Thoracic aorta (tissue), 2 donors: ENCODE measurements around the gene GGA3. TPM values are rescaled to one million over a fixed set of nuclear protein-coding genes. Genes with fewer than 3 reads are reported as not detected.

Experiments
- ATAC-seq: fragments of 150-250 bp; one replicate; pipeline ENCODE4 v1.8.0; 2017; ENCODE audit warnings: low read depth; ENCODE audit not compliant: insufficient number of reproducible peaks, low FRiP score
- DNase-seq: peaks from one replicate; pipeline ENCODE4 v3.0.0-alpha.2; 2020; ENCODE audit warnings: low spot score
- H3K27ac ChIP-seq, 2 donors: fragments of 200-600 bp; sonication (generic); 1 replicate in 1 of 2; 2 replicates in 1 of 2; pipeline ENCODE4 v1.5.1; 2016; ENCODE audit warnings: mild to moderate bottlenecking in 2 of 2, moderate library complexity in 2 of 2
- H3K27me3 ChIP-seq: fragments of 200-600 bp; sonication (generic); replicated peaks from 2 replicates; pipeline ENCODE4 v1.6.0; 2016; ENCODE audit warnings: mild to moderate bottlenecking; ENCODE audit not compliant: insufficient read depth
- H3K36me3 ChIP-seq: fragments of 200-600 bp; sonication (generic); one replicate; pipeline ENCODE4 v1.5.1; 2016
- H3K4me1 ChIP-seq, 2 donors: fragments of 200-600 bp; sonication (generic); 1 replicate in 1 of 2; 2 replicates in 1 of 2; pipeline versions ENCODE4 v1.5.1 to v1.6.0; 2016; ENCODE audit warnings: low read depth in 2 of 2, mild to moderate bottlenecking in 1 of 2; ENCODE audit not compliant: control insufficient read depth in 1 of 2
- H3K4me3 ChIP-seq: fragments of 200-600 bp; sonication (generic); 2 replicates; pipeline ENCODE4 v1.5.1; 2016; ENCODE audit warnings: mild to moderate bottlenecking
- H3K9me3 ChIP-seq: fragments of 200-600 bp; sonication (generic); 2 replicates; pipeline ENCODE4 v1.5.1; 2016
- total RNA-seq, 2 donors: library from RNA; depleted of rRNA; stranded (reverse); fragments of >200 nt; gene quantifications; one replicate each; pipeline versions ENCODE4 v1.1.0 to v1.2.3, GENCODE V29; 2016
- TF ChIP-seq, protein P1 (sequence below): fragments of 200-600 bp; sonication (generic); IDR thresholded peaks from one replicate; pipeline ENCODE4 v1.5.1; 2019; ENCODE audit warnings: antibody characterized with exemption

GGA3 gene
- total RNA-seq, 2 donors from 2014 or later: 33.3 to 41.9 TPM

DNA sequence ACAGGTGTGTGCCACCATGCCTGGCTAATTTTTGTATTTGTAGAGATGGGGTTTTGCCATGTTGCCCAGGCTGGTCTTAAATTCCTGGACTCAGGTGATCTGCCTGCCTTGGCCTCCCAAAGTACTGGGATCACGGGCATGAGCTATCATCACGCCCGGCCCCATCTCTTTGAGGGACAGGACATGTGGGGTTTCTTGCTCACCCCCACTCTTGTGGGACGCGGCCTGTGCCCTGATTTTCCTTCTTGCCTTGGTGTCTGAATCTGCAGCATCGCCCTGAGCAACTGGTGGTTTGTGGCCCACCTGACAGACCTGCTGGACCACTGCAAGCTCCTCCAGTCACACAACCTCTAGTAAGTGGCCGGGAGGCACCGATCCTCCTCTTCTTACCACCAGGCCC lies 30.3 kb downstream of the GGA3 start:
- Histone ChIP-seq H3K4me3 (no peak overlapping the region), H3K9me3 (no peaks in the 10 kb centered on the region), H3K27me3 (no peaks in the 10 kb centered on the region), H3K4me1 (no peaks in the 10 kb centered on the region), H3K27ac (no peak overlapping the region), H3K36me3 (peaks cover 56% of the 10 kb centered on the region)
- TF ChIP-seq, protein P1, sequence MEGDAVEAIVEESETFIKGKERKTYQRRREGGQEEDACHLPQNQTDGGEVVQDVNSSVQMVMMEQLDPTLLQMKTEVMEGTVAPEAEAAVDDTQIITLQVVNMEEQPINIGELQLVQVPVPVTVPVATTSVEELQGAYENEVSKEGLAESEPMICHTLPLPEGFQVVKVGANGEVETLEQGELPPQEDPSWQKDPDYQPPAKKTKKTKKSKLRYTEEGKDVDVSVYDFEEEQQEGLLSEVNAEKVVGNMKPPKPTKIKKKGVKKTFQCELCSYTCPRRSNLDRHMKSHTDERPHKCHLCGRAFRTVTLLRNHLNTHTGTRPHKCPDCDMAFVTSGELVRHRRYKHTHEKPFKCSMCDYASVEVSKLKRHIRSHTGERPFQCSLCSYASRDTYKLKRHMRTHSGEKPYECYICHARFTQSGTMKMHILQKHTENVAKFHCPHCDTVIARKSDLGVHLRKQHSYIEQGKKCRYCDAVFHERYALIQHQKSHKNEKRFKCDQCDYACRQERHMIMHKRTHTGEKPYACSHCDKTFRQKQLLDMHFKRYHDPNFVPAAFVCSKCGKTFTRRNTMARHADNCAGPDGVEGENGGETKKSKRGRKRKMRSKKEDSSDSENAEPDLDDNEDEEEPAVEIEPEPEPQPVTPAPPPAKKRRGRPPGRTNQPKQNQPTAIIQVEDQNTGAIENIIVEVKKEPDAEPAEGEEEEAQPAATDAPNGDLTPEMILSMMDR: no peak
- ATAC-seq: no peak
- no peak for DNase-seq

DNA sequence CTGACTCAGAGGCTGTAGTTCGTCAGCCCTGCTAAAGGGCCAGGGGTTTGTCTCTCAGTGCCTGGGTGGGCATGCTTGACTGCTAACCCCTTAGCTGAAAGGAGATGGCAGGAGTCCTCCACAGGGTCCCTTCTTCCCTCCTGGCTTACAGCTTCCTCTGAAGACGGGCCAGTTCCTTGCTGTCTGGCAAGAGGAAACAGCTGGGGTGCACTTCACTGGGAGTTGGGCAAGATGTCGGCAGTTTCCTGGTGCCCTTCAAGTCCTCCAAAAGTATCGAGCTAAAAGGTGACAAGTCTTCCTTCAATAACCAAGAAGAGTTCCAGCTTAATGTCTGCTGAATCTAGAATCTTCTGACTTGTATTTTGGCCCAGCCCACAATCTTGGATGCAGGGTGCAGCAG lies 32.6 kb downstream of the GGA3 start:
- no peaks in the 10 kb centered on the region for H3K4me1 ChIP-seq
- H3K27ac ChIP-seq: peak overlapping the region in 1 of 2 donors; percentile 34
- H3K9me3 ChIP-seq: no peaks in the 10 kb centered on the region
- ATAC-seq (no peak), DNase-seq (no peak)
- H3K27me3 ChIP-seq: no peaks in the 10 kb centered on the region
- H3K36me3 ChIP-seq: peaks cover 49% of the 10 kb centered on the region
- H3K4me3 ChIP-seq: no peak overlapping the region
- TF ChIP-seq, protein P1: no peak

DNA sequence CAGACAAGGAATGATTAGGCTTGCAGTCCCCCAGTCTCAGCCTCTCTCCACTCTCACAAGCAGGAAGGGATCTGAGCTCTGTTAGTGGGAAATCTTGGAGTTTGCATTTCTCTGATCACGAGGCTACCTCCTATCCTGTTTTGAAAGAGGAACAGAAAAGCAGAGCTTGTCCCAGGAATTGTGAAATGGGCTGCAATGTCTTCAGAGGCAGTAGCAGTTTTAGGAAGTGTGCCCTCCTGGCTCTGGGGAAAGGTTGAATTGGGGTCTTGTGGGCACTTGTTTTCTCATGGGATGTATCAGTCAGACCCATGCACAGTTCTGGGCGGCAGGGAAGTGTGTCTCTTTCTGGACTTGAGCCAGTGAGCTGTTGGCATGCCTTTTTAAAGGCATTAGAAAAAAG lies 33.1 kb downstream of the GGA3 start:
- TF ChIP-seq, protein P1: no peak
- DNase-seq (no peak), ATAC-seq (no peak)
- Histone ChIP-seq H3K4me3 (no peak overlapping the region), H3K4me1 (no peaks in the 10 kb centered on the region), H3K27ac (peak overlapping the region in 1 of 2 donors; percentile 34), H3K36me3 (peaks cover 49% of the 10 kb centered on the region), H3K9me3 (no peaks in the 10 kb centered on the region), H3K27me3 (no peaks in the 10 kb centered on the region)

GRCh38 chr17:75227729-75228128 lies 33.7 kb downstream of the GGA3 start:
- TF ChIP-seq, protein P1: no peak
- peaks cover 46% of the 10 kb centered on the region for H3K36me3 ChIP-seq
- H3K9me3 ChIP-seq: no peaks in the 10 kb centered on the region
- H3K27ac ChIP-seq: no peak overlapping the region
- no peaks in the 10 kb centered on the region for H3K4me1 ChIP-seq
- DNase-seq (no peak), ATAC-seq (no peak)
- H3K27me3 ChIP-seq: no peaks in the 10 kb centered on the region
- H3K4me3 ChIP-seq: no peak overlapping the region

- TF ChIP-seq, protein P1: no peak
- no peaks in the 10 kb centered on the region for H3K9me3 ChIP-seq
Observed at GRCh38 chr17:75225016-75225415, 36.4 kb downstream of the GGA3 start.

More at GRCh38 chr17:75225016-75225415, 36.4 kb downstream of the GGA3 start:
- H3K27me3 ChIP-seq: no peaks in the 10 kb centered on the region
- H3K4me1 ChIP-seq: no peaks in the 10 kb centered on the region
- no peak overlapping the region for H3K27ac ChIP-seq
- peaks cover 29% of the 10 kb centered on the region for H3K36me3 ChIP-seq
- no peak overlapping the region for H3K4me3 ChIP-seq
- ATAC-seq (no peak), DNase-seq (no peak)
